ENCODE measurements around the gene REN. TPM values are rescaled to one million over a fixed set of nuclear protein-coding genes. Genes with fewer than 3 reads are reported as not detected.

Gene REN
- total and polyA plus RNA-seq, 2 donors (not counting 3 experiments of a cell fraction or from before 2014, with no cell fraction given): 0.11 TPM; not detected in 1

- intact Hi-C loops (cut with micrococcal nuclease) (no loop called here), dilution Hi-C loops (cut with MboI; ENCODE audit: extremely low pct_ligation_motif_present, low sequenced_read_pairs) (no loop called here)
- FAIRE-seq: no peak
- Histone ChIP-seq H3K9me1 (replicated peaks; ENCODE audit: control insufficient read depth, extremely low read depth, insufficient read depth, low read length) (no peaks in the 10 kb centered on the region), H3K27me3 (ENCODE audit: control insufficient read depth in 2 of 2, insufficient read depth in 2 of 2, low read length in 2 of 2) (no peaks in the 10 kb centered on the region), H2AFZ (ENCODE audit: low read depth, low read length) (no peak overlapping the region), H3K4me3 (replicated peaks in 1 of 3; ENCODE audit: insufficient read depth in 1 of 3, low read depth in 1 of 3, low read length in 3 of 3) (no peak overlapping the region), H3K79me2 (ENCODE audit: control insufficient read depth, insufficient read depth, low read length) (no peaks in the 10 kb centered on the region), H3K4me2 (ENCODE audit: insufficient read depth, low read length) (no peak overlapping the region), H4K20me1 (replicated peaks; ENCODE audit: control insufficient read depth, extremely low read depth, insufficient read depth, low read length) (no peaks in the 10 kb centered on the region), H3K4me1 (ENCODE audit: control insufficient read depth, extremely low read depth, insufficient read depth, low read length) (peaks cover under 1% of the 10 kb centered on the region), H3K27ac (ENCODE audit: insufficient read depth, low read depth, low read length) (no peak overlapping the region), H3K9me3 (replicated peaks; ENCODE audit: control insufficient read depth, insufficient read depth, low read length) (no peaks in the 10 kb centered on the region), H3K36me3 (ENCODE audit: control insufficient read depth in 2 of 2, extremely low read depth in 1 of 2, insufficient read depth in 2 of 2, low read length in 2 of 2) (no peaks in the 10 kb centered on the region), H3K9ac (replicated peaks; ENCODE audit: extremely low read depth, insufficient read depth, low read length) (no peak overlapping the region)
- ChIA-PET CTCF (interaction anchor here (1.3 to 11.0 kb wide), 10 partner anchors 9 to 344 kb away, joined by 7 to 770 read pairs (median 27); partner anchors contain the start of genes ETNK2, GOLT1A, PLEKHA6 and REN), POLR2A (no interaction called here)
- TF ChIP-seq JUN (IDR thresholded peaks at IDR 0.05; ENCODE audit: borderline replicate concordance, insufficient read depth, insufficient read length, low read depth) (no peak), GATA2 (IDR thresholded peaks at IDR 0.05; ENCODE audit: insufficient read depth, insufficient read length, low read depth, low read length) (no peak), FOS (IDR thresholded peaks at IDR 0.05; ENCODE audit: borderline replicate concordance, insufficient read depth, low read length) (no peak), POLR2A (IDR thresholded peaks at IDR 0.05; ENCODE audit: low read depth, low read length) (no peak), MYC (IDR thresholded peaks at IDR 0.05; ENCODE audit: low read depth, low read length) (no peak), EZH2 (IDR thresholded peaks at IDR 0.05; ENCODE audit: borderline replicate concordance, low read depth, low read length, severe bottlenecking) (no peak), POLR2AphosphoS5 (IDR thresholded peaks at IDR 0.05; ENCODE audit: insufficient read depth, low read depth, low read length) (no peak), CTCF (IDR thresholded peaks at IDR 0.05; ENCODE audit: extremely low read depth in 1 of 2, insufficient read depth in 1 of 2, low read depth in 1 of 2, low read length in 2 of 2) (no peak), MAX (IDR thresholded peaks at IDR 0.05; ENCODE audit: insufficient read depth, insufficient read length) (no peak)
- BruUV-seq (replicated peaks): no TSS peak
- DNase-seq (ENCODE audit: low read depth, low spot score): no peak
These were observed 38.8 kb upstream of the REN start for GRCh38 chr1:204204944-204205343.

Data from endothelial cell of umbilical vein (primary cell).